ENCODE measurements around the gene LAP3. TPM values are rescaled to one million over a fixed set of nuclear protein-coding genes. Genes with fewer than 3 reads are reported as not detected.
"Not testable (repeated sequence)": the region's sequence is repeated elsewhere in the genome, so short reads cannot be mapped to it uniquely, and the experiment has no call there.

Gene LAP3
- total RNA-seq, 1 donor from 2014 or later, result 197 TPM

- no peak for DNase-seq (ENCODE audit: low read depth, low spot score)
Measured at GRCh38 chr4:17561195-17561909, 15.6 kb upstream of the LAP3 start.

GRCh38 chr4:17562157-17562556 lies 14.8 kb upstream of the LAP3 start:
- no peak for DNase-seq (ENCODE audit: low read depth, low spot score)

- DNase-seq (ENCODE audit: low read depth, low spot score), result no peak
Measured at GRCh38 chr4:17565846-17566245, 11.2 kb upstream of the LAP3 start.

- DNase-seq (ENCODE audit: low read depth, low spot score), result no peak
Measured at GRCh38 chr4:17567271-17567670, 9.7 kb upstream of the LAP3 start.

- DNase-seq (ENCODE audit: low read depth, low spot score), result no peak
Measured at GRCh38 chr4:17574206-17574605, 2.8 kb upstream of the LAP3 start.

GRCh38 chr4:17575177-17575576 lies 1.8 kb upstream of the LAP3 start:
- not testable (repeated sequence) for DNase-seq (ENCODE audit: low read depth, low spot score)

- no peak for DNase-seq (ENCODE audit: low read depth, low spot score)
Measured at GRCh38 chr4:17577665-17578481, 875 bp downstream of the LAP3 start.

- DNase-seq (ENCODE audit: low read depth, low spot score), result no peak
Measured at GRCh38 chr4:17578482-17578891, 1.5 kb downstream of the LAP3 start.

GRCh38 chr4:17580969-17581368 lies 4.0 kb downstream of the LAP3 start:
- peak; percentile 40 for DNase-seq (ENCODE audit: low read depth, low spot score)

- no peak for DNase-seq (ENCODE audit: low read depth, low spot score)
Measured at GRCh38 chr4:17583276-17583675, 6.3 kb downstream of the LAP3 start.

GRCh38 chr4:17583941-17584340 lies 6.9 kb downstream of the LAP3 start:
- DNase-seq (ENCODE audit: low read depth, low spot score), result no peak

GRCh38 chr4:17584521-17585213 lies 7.7 kb downstream of the LAP3 start:
- no peak for DNase-seq (ENCODE audit: low read depth, low spot score)

- DNase-seq (ENCODE audit: low read depth, low spot score), result no peak
Measured at GRCh38 chr4:17587094-17587822, 10.3 kb downstream of the LAP3 start.

GRCh38 chr4:17589355-17589754 lies 12.4 kb downstream of the LAP3 start:
- DNase-seq (ENCODE audit: low read depth, low spot score), result no peak

- no peak for DNase-seq (ENCODE audit: low read depth, low spot score)
Measured at GRCh38 chr4:17595471-17596005, 18.5 kb downstream of the LAP3 start.

- no peak for DNase-seq (ENCODE audit: low read depth, low spot score)
Measured at GRCh38 chr4:17597517-17597916, 20.5 kb downstream of the LAP3 start.

- no peak for DNase-seq (ENCODE audit: low read depth, low spot score)
Measured at GRCh38 chr4:17599826-17600225, 22.8 kb downstream of the LAP3 start.

- DNase-seq (ENCODE audit: low read depth, low spot score), result no peak
Measured at GRCh38 chr4:17605236-17605635, 28.2 kb downstream of the LAP3 start.

- no peak for DNase-seq (ENCODE audit: low read depth, low spot score)
Measured at GRCh38 chr4:17613761-17614415, 36.9 kb downstream of the LAP3 start.

GRCh38 chr4:17614416-17615299 lies 37.7 kb downstream of the LAP3 start, which contains the start of gene MED28:
MED28 (plus strand) TSS chr4:17614641; CDS start chr4:17614655, 14 bp downstream.
- peak; percentile 69 for DNase-seq (ENCODE audit: low read depth, low spot score)

Data from pulmonary artery endothelial cell (primary cell).